Osteoblast (primary cell): ENCODE measurements around the gene INSC. TPM values are rescaled to one million over a fixed set of nuclear protein-coding genes. Genes with fewer than 3 reads are reported as not detected.

ENCODE experiments used
- DNase-seq: peaks from one replicate; pipeline ENCODE4 v3.0.0; 2011; ENCODE audit warnings: low spot score, mixed read lengths; ENCODE audit not compliant: insufficient read length; ENCODE audit errors: missing footprints
- H2AFZ ChIP-seq: 2 replicates; pipeline ENCODE4 v1.6.0; 2011; ENCODE audit warnings: mild to moderate bottlenecking, low read length
- H3K27ac ChIP-seq: 2 replicates; pipeline ENCODE4 v1.5.1; 2011; ENCODE audit warnings: mild to moderate bottlenecking, low read depth, low read length, moderate library complexity
- H3K27me3 ChIP-seq: 2 replicates; pipeline ENCODE4 v1.6.0; 2012; ENCODE audit warnings: mild to moderate bottlenecking, control low read depth, inconsistent platforms, low read length, moderate library complexity; ENCODE audit not compliant: insufficient read depth
- H3K36me3 ChIP-seq: 2 replicates; pipeline ENCODE4 v1.5.1; 2011; ENCODE audit warnings: mild to moderate bottlenecking, low read length, control low read depth, moderate library complexity; ENCODE audit not compliant: insufficient read depth
- H3K4me1 ChIP-seq: 2 replicates; pipeline ENCODE4 v1.5.1; 2011; ENCODE audit warnings: mild to moderate bottlenecking, low read length, control low read depth, moderate library complexity; ENCODE audit not compliant: insufficient read depth
- H3K4me2 ChIP-seq: 2 replicates; pipeline ENCODE4 v1.6.0; 2011; ENCODE audit warnings: mild to moderate bottlenecking, low read length; ENCODE audit not compliant: insufficient read depth
- H3K4me3 ChIP-seq: fragments of 200-600 bp; sonication (generic); 3 replicates; pipeline ENCODE4 v1.5.1; 2012; ENCODE audit warnings: mild to moderate bottlenecking, low read length, inconsistent platforms; ENCODE audit not compliant: insufficient read depth
- H3K79me2 ChIP-seq: 2 replicates; pipeline ENCODE4 v1.6.0; 2012; ENCODE audit warnings: mild to moderate bottlenecking, low read length, control low read depth, inconsistent platforms; ENCODE audit not compliant: insufficient read depth
- H3K9me3 ChIP-seq: 2 replicates; pipeline ENCODE4 v1.5.1; 2011; ENCODE audit warnings: low read depth, low read length, control low read depth
- H4K20me1 ChIP-seq: 2 replicates; pipeline ENCODE4 v1.6.0; 2012; ENCODE audit warnings: mild to moderate bottlenecking, low read length, control low read depth; ENCODE audit not compliant: insufficient read depth
- CTCF ChIP-seq: IDR thresholded peaks from 2 replicates; pipeline ENCODE4 v1.5.1; 2011; ENCODE audit warnings: mild to moderate bottlenecking, low read depth, low read length, moderate library complexity; ENCODE audit errors: extremely low read depth
- total RNA-seq: library from RNA; depleted of rRNA; stranded (reverse); fragments of >200 nt; gene quantifications from 2 replicates; pipeline ENCODE4 v1.2.3, GENCODE V29; 2012

The INSC gene
- total RNA-seq, 1 donor = 0.72 TPM

DNA sequence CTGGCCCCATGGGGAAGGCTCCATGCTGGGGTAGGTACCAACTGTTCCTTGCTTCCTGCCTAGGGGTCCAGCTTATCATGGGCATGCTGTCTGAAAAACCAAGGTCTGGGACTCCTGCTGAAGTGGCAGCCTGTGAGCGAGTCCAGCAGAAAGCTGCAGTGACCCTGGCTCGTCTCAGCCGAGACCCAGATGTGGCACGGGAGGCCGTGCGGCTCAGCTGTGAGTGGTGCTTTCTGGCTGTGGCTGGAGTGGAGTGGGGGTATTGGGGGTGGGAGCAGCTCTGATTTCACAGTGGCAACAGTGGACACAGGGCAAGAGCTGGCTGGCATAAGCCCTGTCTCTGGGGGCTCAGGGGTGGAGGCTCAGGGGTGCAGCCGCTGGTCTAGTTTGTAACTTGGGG is 124.1 kb downstream of the INSC start:
- Histone ChIP-seq H3K27me3 (no peaks in the 10 kb centered on the region), H3K9me3 (no peaks in the 10 kb centered on the region), H3K79me2 (no peaks in the 10 kb centered on the region), H3K4me3 (no peak overlapping the region), H3K4me1 (no peaks in the 10 kb centered on the region), H3K36me3 (no peaks in the 10 kb centered on the region), H3K4me2 (no peak overlapping the region), H2AFZ (no peak overlapping the region), H4K20me1 (no peaks in the 10 kb centered on the region), H3K27ac (no peak overlapping the region)
- TF ChIP-seq CTCF = no peak
- no peak for DNase-seq

GRCh38 chr11:15248749-15249148 is 134.0 kb downstream of the INSC start:
- no peaks in the 10 kb centered on the region for H3K79me2 ChIP-seq
- no peaks in the 10 kb centered on the region for H3K9me3 ChIP-seq
- H3K4me3 ChIP-seq = no peak overlapping the region
- no peaks in the 10 kb centered on the region for H3K27me3 ChIP-seq
- no peak for TF ChIP-seq CTCF
- no peak overlapping the region for H3K27ac ChIP-seq
- H4K20me1 ChIP-seq = no peaks in the 10 kb centered on the region
- DNase-seq = no peak
- no peak overlapping the region for H3K4me2 ChIP-seq
- no peaks in the 10 kb centered on the region for H3K4me1 ChIP-seq
- no peaks in the 10 kb centered on the region for H3K36me3 ChIP-seq
- H2AFZ ChIP-seq = no peak overlapping the region

- Histone ChIP-seq H3K4me2 (no peak overlapping the region), H3K36me3 (no peaks in the 10 kb centered on the region), H3K27me3 (no peaks in the 10 kb centered on the region), H3K4me3 (no peak overlapping the region), H2AFZ (no peak overlapping the region), H3K27ac (no peak overlapping the region), H3K9me3 (no peaks in the 10 kb centered on the region), H4K20me1 (no peaks in the 10 kb centered on the region), H3K4me1 (no peaks in the 10 kb centered on the region), H3K79me2 (no peaks in the 10 kb centered on the region)
- peak; percentile 39 for TF ChIP-seq CTCF
- DNase-seq = peak; percentile 69
These were observed 143.9 kb downstream of the INSC start for GRCh38 chr11:15258433-15259165.

DNA sequence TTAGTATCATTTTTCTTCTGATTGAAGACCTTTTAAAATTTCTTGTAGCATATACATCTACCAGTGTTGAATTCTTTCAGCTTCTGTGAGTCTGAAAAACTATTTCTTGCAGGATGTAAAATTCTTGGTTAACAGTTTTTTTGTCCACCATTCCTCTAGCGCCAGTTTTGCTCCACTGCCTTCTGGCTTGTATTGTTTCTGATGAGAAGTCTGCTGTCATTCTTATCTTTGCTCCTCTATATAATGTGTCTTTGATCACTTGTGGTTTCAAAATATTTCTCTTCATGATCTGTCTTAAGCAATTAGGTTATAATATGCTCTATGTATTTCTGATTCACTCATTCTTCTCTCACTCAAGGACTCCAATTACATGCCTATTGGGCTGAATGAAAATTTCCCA is 152.3 kb downstream of the INSC start:
- no peaks in the 10 kb centered on the region for H3K27me3 ChIP-seq
- DNase-seq = no peak
- H3K79me2 ChIP-seq = no peaks in the 10 kb centered on the region
- H3K4me1 ChIP-seq = no peaks in the 10 kb centered on the region
- no peak overlapping the region for H3K4me3 ChIP-seq
- no peak for TF ChIP-seq CTCF
- no peak overlapping the region for H2AFZ ChIP-seq
- H4K20me1 ChIP-seq = no peaks in the 10 kb centered on the region
- H3K36me3 ChIP-seq = no peaks in the 10 kb centered on the region
- no peak overlapping the region for H3K4me2 ChIP-seq
- no peaks in the 10 kb centered on the region for H3K9me3 ChIP-seq
- H3K27ac ChIP-seq = no peak overlapping the region
